ENCODE measurements around the gene TNK2. TPM values are rescaled to one million over a fixed set of nuclear protein-coding genes. Genes with fewer than 3 reads are reported as not detected.

The TNK2 gene
- total and polyA plus RNA-seq, 2 donors (not counting 3 experiments of a cell fraction or from before 2014, with no cell fraction given) = 18.6 to 71.6 TPM

DNA sequence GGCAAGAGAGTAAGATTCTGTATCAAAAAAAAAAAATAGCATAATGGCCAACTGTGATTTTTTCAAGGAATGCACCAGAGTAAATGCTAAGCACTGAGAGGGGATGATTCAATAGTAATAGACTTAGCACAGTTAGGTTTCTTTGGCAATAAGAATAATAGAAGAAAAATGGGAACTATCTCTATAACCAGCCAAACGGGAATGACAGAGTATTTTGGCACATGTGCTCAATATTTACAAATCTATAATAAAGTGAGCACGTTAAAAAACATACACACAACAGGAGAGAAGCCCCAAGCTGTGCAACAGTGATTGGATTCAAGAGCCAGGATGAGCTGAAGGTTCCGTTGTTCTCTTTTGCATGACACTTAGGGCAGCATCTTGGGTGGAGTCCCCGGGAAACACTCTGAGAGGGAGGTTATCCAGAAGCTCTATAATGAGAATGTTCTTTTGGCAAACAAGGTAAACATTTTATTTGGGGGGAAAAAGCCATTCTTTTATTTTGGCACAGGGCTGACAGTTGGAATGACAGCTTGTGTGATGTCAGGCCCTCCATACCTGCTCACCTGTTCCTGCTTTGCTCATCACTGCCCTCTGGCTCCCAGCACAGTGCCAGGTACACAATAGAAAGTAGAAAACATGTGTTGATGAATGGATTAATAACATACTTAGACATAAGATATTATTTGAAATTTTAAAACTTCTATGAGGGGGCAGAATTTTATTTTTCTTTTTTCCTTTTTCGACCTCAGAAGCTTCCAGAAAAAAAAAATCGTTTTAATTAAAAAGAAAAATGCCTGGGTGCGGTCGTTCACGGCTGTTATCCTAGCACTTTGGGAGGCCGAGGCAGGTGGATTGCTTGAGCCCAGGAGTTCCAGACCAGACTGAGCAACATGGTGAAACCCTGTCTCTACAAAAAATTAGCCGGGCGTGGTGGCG lies 52.6 kb downstream of the TNK2 start:
- H3K4me1 ChIP-seq (ENCODE audit: control insufficient read depth, extremely low read depth, insufficient read depth, low read length) = no peaks in the 10 kb centered on the region
- H3K9ac ChIP-seq (replicated peaks; ENCODE audit: extremely low read depth, insufficient read depth, low read length) = no peak overlapping the region
- DNase-seq (ENCODE audit: low read depth, low spot score) (no peak), FAIRE-seq (no peak)
- H3K27me3 ChIP-seq (ENCODE audit: control insufficient read depth in 2 of 2, insufficient read depth in 2 of 2, low read length in 2 of 2) = no peaks in the 10 kb centered on the region
- no peak overlapping the region for H3K27ac ChIP-seq (ENCODE audit: insufficient read depth, low read depth, low read length)
- TF ChIP-seq MYC (IDR thresholded peaks at IDR 0.05; ENCODE audit: low read depth, low read length) (no peak), POLR2AphosphoS5 (IDR thresholded peaks at IDR 0.05; ENCODE audit: insufficient read depth, low read depth, low read length) (no peak), EZH2 (IDR thresholded peaks at IDR 0.05; ENCODE audit: borderline replicate concordance, low read depth, low read length, severe bottlenecking) (no peak), FOS (IDR thresholded peaks at IDR 0.05; ENCODE audit: borderline replicate concordance, insufficient read depth, low read length) (no peak), JUN (IDR thresholded peaks at IDR 0.05; ENCODE audit: borderline replicate concordance, insufficient read depth, insufficient read length, low read depth) (no peak), POLR2A (IDR thresholded peaks at IDR 0.05; ENCODE audit: low read depth, low read length) (no peak), GATA2 (IDR thresholded peaks at IDR 0.05; ENCODE audit: insufficient read depth, insufficient read length, low read depth, low read length) (no peak)
- TF ChIP-seq, protein P1, sequence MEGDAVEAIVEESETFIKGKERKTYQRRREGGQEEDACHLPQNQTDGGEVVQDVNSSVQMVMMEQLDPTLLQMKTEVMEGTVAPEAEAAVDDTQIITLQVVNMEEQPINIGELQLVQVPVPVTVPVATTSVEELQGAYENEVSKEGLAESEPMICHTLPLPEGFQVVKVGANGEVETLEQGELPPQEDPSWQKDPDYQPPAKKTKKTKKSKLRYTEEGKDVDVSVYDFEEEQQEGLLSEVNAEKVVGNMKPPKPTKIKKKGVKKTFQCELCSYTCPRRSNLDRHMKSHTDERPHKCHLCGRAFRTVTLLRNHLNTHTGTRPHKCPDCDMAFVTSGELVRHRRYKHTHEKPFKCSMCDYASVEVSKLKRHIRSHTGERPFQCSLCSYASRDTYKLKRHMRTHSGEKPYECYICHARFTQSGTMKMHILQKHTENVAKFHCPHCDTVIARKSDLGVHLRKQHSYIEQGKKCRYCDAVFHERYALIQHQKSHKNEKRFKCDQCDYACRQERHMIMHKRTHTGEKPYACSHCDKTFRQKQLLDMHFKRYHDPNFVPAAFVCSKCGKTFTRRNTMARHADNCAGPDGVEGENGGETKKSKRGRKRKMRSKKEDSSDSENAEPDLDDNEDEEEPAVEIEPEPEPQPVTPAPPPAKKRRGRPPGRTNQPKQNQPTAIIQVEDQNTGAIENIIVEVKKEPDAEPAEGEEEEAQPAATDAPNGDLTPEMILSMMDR (IDR thresholded peaks at IDR 0.05; ENCODE audit: extremely low read depth in 1 of 2, insufficient read depth in 1 of 2, low read depth in 1 of 2, low read length in 2 of 2) = no peak
- TF ChIP-seq, protein P2, sequence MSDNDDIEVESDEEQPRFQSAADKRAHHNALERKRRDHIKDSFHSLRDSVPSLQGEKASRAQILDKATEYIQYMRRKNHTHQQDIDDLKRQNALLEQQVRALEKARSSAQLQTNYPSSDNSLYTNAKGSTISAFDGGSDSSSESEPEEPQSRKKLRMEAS (IDR thresholded peaks at IDR 0.05; ENCODE audit: insufficient read depth, insufficient read length) = no peak
- dilution Hi-C loops (cut with MboI; ENCODE audit: extremely low pct_ligation_motif_present, low sequenced_read_pairs) = no loop called here
- H3K9me3 ChIP-seq (replicated peaks; ENCODE audit: control insufficient read depth, insufficient read depth, low read length) = no peaks in the 10 kb centered on the region
- no peaks in the 10 kb centered on the region for H3K36me3 ChIP-seq (ENCODE audit: control insufficient read depth in 2 of 2, extremely low read depth in 1 of 2, insufficient read depth in 2 of 2, low read length in 2 of 2)
- no peaks in the 10 kb centered on the region for H4K20me1 ChIP-seq (replicated peaks; ENCODE audit: control insufficient read depth, extremely low read depth, insufficient read depth, low read length)
- no peak overlapping the region for H3K4me3 ChIP-seq (replicated peaks in 1 of 3; ENCODE audit: insufficient read depth in 1 of 3, low read depth in 1 of 3, low read length in 3 of 3)
- H2AFZ ChIP-seq (ENCODE audit: low read depth, low read length) = no peak overlapping the region
- intact Hi-C loops (cut with micrococcal nuclease) = loop anchor here (10.0 kb wide), 2 partner anchors 201 to 311 kb away; partner anchors contain the start of gene PPP1R2
- H3K79me2 ChIP-seq (ENCODE audit: control insufficient read depth, insufficient read depth, low read length) = no peaks in the 10 kb centered on the region
- no peaks in the 10 kb centered on the region for H3K9me1 ChIP-seq (replicated peaks; ENCODE audit: control insufficient read depth, extremely low read depth, insufficient read depth, low read length)
- no TSS peak for BruUV-seq (replicated peaks)
- CTCF ChIA-PET = interaction anchor here (0.9 to 11.6 kb wide), 3 partner anchors 7 to 58 kb away, joined by 4 to 454 read pairs (median 101); no protein-coding TSS in a partner anchor
- H3K4me2 ChIP-seq (ENCODE audit: insufficient read depth, low read length) = no peak overlapping the region
- POLR2A ChIA-PET = interaction anchor here (0.6 kb wide), 1 partner anchor 35 kb away, joined by 3 read pairs; no protein-coding TSS in a partner anchor

Data from endothelial cell of umbilical vein (primary cell).